HG02885 (cell line): ENCODE measurements around the gene NCOR2.
A peak's percentile ranks its signal among the peaks of the same experiment; 100 is the strongest.

Experiments used
- ATAC-seq: cut with Tn5 transposase; IDR thresholded peaks from one replicate; pipeline ENCODE4 v1.9.1; 2021; ENCODE audit warnings: mild to moderate bottlenecking; ENCODE audit not compliant: unreplicated experiment, poor library complexity

Gene NCOR2

GRCh38 chr12:124562018-124562795 is 5.2 kb downstream of the NCOR2 start:
- no peak for ATAC-seq

- no peak for ATAC-seq
Measured at GRCh38 chr12:124561231-124561630, 6.2 kb downstream of the NCOR2 start.

- ATAC-seq, result no peak
Measured at GRCh38 chr12:124560146-124560890, 7.1 kb downstream of the NCOR2 start.

DNA sequence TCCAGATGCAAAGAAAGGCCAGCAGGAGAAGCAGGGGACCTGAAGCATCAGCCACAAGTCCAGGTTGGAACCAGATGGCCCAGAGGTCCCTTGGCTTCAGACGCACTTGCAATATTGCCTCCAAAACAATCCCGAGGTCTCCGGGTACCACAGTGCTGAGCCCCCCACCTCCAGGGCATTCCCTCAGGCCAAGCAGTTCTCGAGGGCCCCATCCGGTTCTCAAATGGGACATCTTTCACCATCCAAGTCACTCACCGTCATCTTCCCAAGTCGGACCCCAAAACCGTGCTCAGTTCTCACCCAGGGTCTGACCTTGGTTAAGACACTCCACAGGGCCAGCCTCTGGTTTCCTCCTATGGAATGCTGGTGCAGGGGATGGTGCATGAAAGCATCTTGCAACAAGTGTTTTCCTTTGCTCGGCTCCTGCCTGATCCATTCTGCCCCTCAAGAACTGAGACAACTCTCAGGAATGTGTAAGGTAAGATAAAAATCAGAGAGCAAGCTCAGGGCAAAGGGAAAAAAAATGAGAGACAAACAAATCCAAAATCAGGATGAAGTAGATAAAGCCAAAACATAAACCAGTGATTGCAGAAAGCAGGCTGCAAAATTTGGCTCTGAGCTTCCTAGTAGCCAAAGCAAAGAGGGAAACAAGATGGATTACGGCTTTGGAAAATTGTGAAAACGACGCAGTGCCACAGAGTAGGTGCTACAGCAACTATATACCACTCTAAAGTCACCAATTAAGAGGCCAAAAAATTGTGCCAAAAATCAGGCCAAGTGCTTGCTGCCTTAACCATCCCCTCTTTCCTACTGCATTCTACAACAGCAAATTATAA is 8.0 kb downstream of the NCOR2 start:
- no peak for ATAC-seq

- ATAC-seq, result no peak
Measured at GRCh38 chr12:124558313-124558712, 9.1 kb downstream of the NCOR2 start.

DNA sequence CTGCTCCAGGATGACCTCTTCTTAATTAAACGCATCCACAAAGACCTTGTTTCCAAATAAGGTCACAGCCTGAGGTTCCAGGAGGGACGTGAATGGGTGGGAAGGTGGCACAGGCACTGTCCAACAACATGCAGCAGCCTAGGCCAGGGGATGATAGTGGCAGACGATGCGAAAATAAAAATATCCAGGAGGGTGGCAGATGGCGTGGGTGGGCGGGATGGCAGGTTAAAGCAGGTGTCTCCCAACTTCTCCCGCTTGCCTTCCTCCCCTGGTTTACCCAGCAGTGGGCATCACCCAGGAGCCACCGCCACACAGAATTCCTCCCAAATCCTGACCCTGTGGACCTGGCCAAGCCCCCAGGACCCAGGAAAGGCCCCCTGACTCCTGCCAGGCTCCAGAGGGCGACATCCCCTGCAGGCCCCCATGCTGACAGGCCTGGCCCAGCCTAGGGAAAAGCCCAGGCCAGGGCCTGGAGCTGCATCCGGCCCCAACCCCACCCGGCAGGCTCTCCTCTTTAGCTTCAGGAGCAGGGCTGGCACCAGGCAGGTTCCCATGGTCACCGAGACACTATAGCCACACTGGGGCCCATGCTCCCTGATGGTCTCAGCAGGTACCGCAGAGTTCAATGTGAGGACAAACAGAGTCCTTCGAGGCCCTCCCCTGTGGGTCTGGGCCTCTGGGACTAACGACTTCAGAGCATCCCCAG is 9.7 kb downstream of the NCOR2 start:
- no peak for ATAC-seq

- no peak for ATAC-seq
Measured at GRCh38 chr12:124556896-124557501, 10.4 kb downstream of the NCOR2 start.

DNA sequence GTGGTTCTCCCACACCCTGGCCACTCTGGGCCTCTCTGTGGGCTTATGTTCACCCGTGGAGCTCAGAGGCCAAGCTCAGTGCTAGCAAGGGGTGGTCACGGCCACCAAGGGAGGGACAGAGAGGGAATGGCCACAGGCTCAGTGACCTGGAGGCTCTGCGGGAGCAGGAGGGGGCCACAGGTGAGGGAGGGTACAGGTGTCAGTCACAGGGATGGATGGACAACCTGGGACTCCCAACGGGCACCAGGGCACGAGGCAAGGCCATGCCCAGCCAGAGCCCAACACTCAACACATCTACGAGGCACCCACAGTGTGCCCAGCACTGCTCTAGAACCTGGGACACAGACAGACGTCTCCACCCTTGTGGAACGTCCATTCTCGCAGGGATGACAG is 11.3 kb downstream of the NCOR2 start:
- no peak for ATAC-seq

- no peak for ATAC-seq
Measured at GRCh38 chr12:124555168-124556073, 12.0 kb downstream of the NCOR2 start.

DNA sequence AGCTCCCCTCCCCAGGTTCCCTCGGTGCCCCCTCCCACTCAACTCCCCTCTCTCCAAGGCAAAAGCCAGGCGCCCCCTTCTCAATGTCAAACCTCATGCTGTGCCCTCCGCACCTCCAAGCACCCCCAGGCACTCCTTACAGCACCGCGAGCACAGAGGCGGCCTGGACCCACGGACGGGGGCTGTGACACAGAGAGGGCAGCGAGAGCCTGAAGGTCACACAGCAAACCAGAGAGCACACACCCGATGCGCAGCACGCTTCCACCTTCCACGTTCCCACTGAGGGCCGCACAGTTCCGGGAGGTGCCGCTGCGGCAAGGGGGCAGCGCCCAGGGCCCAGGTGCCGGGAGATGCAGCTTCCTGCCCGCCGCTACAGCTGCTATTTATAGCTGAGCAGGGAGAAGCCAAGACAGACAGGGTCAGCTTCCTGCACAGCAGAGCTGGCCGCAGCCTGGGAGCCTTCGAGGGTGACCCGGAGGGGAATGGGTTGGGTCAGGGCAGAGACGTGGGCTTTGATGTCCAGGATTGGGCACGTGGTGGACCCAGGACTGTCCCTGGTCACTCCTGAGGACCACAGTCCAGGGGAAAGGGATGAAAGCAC is 12.9 kb downstream of the NCOR2 start:
- no peak for ATAC-seq

GRCh38 chr12:124553862-124554428 is 13.5 kb downstream of the NCOR2 start:
- ATAC-seq, result no peak

GRCh38 chr12:124551268-124552144 is 15.9 kb downstream of the NCOR2 start:
- ATAC-seq, result peak; percentile 46

DNA sequence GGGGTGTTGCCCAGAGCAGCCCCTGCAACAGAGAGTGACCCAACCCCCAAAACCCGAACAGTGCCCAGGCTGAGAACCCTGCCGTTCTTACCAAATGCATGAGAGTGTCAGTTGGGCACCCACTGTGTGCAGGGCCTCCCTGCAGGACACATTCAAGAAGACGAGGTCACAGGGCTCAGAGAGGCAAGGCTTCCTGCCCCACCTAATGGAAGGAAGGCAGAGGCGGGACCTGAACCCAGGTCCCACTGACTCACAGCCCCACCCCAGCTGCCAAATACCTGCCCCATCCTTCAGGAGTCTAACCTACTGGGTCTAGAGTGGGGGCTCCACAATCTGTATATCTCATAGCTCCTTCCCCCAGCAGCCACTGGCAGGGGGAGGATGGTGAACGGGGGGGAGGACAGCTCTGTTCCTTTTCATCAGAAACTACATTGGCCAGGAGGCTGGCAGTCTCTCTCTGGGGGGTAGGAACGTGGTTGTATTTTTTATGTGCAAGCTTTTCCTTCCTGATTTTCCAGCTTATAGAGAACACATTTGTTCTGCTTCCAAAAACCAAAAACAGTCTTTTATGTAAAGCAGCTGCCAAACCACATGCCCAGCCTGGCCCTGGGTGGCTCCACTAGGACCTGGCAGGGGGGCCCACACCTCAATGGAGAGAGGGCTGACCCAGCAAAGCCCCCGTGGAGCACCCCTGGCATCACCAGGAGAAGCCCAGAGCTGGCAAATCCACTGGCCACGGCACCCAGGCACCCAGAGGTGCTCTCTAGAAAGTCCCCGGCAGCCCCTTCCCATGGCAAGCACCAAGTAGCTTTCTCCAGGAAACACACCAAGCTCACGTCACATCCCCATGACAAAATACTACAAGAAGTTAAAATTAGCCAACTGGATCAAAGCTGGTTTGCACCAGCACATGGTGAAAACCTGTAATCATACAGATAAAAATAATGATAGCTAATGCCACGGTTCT is 17.0 kb downstream of the NCOR2 start:
- ATAC-seq, result no peak

DNA sequence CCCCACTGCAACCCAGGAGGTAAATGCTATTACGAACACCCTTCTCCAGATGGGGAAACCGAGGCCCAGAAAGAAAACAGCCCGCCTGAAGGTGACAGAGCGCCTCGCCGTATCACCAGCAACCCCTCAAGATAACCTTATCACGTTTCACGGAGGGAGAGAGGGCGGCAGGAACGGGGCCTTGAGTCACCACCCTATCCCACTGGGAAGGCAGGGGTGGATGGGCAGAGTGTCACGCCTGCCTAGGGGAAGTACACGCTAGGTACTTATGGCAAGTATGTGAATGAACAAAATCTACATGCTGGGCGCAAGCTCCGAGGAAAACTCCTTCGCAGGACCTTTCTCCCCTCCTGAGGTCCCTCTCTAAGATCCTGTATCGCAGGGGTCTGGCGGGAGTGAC is 17.8 kb downstream of the NCOR2 start:
- no peak for ATAC-seq

DNA sequence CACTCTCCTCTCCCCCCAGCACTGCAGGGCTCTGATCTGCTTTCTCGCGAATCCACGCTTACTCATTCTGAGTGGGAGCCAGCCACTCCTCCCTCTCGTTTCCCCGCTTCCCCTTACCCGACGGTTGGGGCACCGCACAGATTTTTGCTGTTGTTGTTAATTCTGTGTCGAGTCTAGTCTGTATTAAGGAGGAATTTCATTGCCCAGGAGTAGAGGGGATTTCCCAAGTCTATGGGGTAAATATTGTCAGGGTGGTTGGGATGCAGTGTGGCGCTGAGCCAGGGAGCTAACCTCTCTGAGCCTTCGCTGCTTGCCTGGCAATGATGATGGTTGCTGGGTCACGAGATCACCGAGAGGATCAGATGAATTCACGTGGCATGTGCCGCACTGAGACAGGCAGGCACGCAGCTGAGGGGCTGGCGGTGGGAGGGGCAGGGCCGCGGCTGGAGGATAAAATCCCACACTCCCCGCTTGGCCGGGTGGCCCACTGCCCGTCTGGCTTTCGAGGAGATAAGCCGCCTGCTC is 18.5 kb downstream of the NCOR2 start:
- ATAC-seq, result no peak

GRCh38 chr12:124547626-124548025 is 19.8 kb downstream of the NCOR2 start:
- no peak for ATAC-seq
